Activated naive CD8-positive, alpha-beta T cell treated with anti-CD3 and anti-CD28 coated beads, Interleukin-2, amount 50 U/mL, for 16 hours (primary cell): ENCODE results near the gene FMNL3.
A peak's percentile ranks its signal among the peaks of the same experiment; 100 is the strongest.
"Not testable (repeated sequence)": the region's sequence is repeated elsewhere in the genome, so short reads cannot be mapped to it uniquely, and the experiment has no call there.

Source experiments
- DNase-seq: peaks from one replicate; pipeline ENCODE4 v3.0.0-alpha.2; 2020; ENCODE audit warnings: low read depth, low spot score

Gene FMNL3, protein sequence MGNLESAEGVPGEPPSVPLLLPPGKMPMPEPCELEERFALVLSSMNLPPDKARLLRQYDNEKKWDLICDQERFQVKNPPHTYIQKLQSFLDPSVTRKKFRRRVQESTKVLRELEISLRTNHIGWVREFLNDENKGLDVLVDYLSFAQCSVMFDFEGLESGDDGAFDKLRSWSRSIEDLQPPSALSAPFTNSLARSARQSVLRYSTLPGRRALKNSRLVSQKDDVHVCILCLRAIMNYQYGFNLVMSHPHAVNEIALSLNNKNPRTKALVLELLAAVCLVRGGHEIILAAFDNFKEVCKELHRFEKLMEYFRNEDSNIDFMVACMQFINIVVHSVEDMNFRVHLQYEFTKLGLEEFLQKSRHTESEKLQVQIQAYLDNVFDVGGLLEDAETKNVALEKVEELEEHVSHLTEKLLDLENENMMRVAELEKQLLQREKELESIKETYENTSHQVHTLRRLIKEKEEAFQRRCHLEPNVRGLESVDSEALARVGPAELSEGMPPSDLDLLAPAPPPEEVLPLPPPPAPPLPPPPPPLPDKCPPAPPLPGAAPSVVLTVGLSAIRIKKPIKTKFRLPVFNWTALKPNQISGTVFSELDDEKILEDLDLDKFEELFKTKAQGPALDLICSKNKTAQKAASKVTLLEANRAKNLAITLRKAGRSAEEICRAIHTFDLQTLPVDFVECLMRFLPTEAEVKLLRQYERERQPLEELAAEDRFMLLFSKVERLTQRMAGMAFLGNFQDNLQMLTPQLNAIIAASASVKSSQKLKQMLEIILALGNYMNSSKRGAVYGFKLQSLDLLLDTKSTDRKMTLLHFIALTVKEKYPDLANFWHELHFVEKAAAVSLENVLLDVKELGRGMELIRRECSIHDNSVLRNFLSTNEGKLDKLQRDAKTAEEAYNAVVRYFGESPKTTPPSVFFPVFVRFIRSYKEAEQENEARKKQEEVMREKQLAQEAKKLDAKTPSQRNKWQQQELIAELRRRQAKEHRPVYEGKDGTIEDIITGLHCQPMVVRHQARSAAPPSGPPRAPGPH

DNA sequence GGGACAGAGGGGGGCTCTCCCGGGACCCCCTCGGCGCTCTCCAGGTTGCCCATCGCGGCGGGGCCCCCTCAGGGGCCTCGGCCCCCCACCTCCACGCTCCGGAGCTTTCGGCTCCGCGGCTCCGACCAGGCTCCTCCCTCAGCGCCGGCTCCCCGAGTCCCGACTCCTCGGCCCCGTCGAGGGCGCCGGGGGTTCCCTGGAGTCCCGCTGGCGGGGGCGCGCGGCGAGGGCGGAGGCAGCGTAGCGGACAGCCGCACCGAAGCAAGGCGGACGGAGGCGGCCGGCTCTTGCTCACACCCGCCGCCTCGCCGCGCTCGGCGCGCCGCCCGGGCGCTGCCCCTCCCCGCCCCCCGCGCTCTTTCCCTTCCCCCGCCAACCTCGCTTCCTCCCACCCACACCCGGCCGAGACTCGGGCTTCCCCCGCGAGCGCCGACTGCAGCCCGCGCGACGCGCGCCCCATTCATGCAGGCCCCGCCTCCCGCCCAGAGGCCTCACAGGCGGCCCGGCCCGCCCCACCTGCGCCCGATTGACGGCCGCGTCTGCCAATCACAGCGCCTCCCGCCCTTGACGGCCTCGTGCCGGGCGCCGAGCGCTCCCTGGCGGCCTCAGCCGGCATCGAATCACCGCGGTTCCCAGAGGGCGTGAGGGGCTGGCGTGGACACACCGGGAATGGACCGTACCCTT is at the start of gene FMNL3:
Gene FMNL3 (minus strand): TSS at position 278 of the 684 bp plus-strand sequence. CDS start 225 bp downstream, at position 53.
- peak; percentile 97 for DNase-seq

DNA sequence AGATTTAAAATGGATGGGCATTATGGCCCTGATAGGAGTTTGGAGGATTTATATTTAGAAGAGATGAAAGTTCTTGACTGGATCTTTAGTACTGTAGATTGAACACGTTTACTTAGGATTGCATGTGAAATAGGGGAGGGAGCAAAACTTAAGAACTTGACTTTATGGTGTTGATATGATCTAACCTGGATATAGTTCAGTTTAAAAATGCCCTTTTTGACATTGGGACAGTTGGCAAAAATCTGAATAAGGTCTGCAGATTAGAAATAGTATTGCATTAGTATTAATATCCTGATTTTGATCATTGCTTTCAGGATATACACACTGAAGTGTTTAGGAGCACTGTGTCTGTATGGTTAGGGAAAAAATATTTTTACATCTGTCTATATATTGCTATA is 43.8 kb upstream of the FMNL3 start:
- no peak for DNase-seq

GRCh38 chr12:49750027-49750995 is 43.1 kb upstream of the FMNL3 start:
- DNase-seq, result no peak

GRCh38 chr12:49748800-49749199 is 41.6 kb upstream of the FMNL3 start:
- no peak for DNase-seq

DNA sequence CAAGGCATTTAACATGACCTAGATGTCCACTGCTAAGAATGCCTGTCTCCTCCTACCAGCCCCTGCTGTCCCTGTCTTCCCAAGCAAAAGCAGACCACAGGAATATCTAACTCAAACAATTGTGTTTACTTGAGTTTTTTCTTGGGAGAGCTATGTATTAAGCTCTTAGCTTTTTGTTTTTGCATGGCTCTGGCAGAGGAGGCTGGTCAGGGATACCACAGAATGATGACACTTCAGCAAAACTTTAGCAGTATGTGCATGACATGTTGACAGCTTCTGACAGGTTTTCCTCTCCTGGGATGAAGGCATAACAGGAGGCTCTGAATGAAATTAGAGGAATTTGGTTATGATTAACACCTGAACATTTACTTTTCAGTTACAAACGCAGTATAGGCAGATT is 41.1 kb upstream of the FMNL3 start:
- no peak for DNase-seq

GRCh38 chr12:49744363-49744885 is 37.2 kb upstream of the FMNL3 start:
- no peak for DNase-seq

DNA sequence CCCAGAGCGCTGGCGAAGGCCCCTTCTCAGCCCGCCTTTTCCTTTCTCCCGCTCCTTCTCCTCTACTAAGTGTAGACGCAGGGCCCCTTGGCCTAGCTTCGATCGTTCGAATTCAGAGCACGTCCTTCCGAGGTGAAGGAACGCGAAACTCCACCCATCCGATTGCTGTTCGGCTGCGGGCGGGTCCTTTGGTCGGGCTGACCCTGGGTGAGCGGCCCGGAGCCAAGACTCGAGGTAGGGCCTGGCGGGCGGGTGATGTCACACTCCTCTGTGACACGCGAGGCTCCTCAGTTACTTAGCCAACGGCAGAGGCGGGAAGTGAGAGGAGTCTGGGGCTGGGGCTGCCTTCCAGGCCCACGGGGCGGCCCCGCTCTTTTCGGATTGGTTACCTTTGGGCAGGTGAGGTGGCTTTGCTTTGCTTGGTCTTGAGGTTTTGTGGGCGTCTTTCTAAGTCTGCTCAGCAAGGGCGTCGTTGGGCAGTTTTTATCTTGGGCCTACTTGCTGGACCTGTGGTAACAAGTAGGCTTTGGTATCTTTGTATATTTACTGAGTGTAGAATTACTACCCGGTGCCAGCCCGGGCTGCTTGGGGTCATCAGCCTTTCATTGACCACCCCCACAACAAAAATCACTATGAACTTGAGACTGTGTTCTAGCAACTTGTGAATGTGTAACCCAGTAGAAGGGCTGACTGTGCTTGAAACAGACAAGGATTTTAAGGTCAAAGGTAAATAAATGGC is 34.8 kb upstream of the FMNL3 start:
- peak; percentile 70 for DNase-seq

- peak; percentile 97 for DNase-seq
Measured at GRCh38 chr12:49740930-49741881, 34.0 kb upstream of the FMNL3 start, which contains the start of gene TMBIM6. Gene TMBIM6, plus strand, starts transcription at chr12:49741557. Its CDS starts 10,937 bp downstream, at chr12:49752494.

DNA sequence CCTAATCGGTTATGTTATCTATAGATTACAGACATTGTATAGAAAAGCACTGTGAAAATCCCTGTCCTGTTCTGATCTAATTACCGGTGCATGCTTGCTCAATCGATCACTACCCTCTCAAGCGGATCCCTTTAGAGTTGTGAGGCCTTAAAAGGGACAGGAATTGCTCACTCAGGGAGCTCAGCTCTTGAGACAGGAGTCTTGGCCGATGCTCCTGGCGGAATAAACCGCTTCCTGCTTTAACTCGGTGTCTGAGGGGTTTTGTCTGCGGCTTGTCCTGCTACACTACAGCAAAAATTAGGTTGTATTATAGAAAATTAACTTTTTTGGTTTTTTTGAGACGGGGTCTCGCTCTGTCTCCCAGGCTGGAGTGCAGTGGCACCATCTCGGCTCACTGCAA is 33.1 kb upstream of the FMNL3 start:
- not testable (repeated sequence) for DNase-seq

DNA sequence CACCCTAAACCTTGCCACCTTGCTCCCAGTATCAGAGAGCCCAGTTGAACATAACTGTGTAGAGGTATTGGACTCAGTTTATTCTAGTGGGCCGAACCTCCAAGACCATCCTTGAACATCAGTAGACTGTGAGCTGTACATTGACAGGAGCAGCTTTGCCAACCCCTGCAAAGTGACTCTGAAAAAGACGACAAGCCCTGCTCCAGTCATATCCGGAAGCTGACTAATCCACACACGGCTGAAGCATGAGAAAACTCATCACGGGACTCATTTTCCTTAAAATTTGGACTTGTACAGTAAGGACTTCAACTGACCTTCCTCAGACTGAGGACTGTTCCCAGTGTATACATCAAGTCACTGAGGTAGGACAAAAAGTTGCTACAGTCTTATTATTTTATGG is 31.5 kb upstream of the FMNL3 start:
- not testable (repeated sequence) for DNase-seq

DNA sequence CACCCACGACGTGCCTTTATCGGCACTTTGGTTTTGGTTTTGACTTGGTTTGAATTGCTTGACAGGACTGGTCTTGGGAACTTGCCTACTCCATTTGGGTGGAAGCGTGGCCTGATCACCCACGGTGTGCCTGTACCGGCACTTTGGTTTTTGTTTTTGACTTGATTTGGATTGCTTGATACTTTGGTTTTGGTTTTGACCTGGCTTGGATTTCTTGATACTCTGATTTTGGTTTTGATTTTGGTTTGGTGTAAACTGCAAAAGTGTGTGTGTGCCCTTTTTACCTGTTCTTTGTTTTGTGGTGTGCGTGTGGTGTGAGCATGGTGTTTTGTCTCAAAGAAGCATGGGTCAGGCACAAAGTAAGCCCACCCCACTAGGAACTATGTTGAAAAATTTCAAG is 27.7 kb upstream of the FMNL3 start:
- DNase-seq, result not testable (repeated sequence)

GRCh38 chr12:49733219-49734017 is 26.2 kb upstream of the FMNL3 start:
- DNase-seq, result no peak

DNA sequence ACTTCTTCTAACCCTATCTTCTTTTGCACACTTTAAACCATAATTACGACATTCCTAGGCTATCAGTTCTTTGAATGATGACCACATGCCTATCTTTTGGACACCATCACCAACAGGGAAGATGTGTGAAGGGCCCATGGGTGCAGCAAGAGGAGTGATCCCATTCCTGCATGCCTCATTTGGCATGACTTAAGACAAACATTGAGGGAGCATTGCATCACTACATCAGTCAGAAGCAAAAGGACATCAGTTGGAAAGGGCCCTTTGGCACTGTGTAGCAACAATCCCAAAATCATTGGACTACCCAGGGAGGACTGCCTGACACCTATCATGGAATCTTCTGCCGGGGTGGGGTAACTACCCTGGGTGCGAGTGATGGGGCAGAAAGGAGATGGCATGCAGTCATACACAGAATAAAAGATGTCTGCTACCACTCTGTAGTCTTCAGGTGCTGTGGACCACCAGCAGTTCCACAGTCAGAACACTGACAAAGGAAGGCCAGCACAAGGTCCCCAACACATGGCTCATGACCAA is 23.4 kb upstream of the FMNL3 start:
- no peak for DNase-seq

DNA sequence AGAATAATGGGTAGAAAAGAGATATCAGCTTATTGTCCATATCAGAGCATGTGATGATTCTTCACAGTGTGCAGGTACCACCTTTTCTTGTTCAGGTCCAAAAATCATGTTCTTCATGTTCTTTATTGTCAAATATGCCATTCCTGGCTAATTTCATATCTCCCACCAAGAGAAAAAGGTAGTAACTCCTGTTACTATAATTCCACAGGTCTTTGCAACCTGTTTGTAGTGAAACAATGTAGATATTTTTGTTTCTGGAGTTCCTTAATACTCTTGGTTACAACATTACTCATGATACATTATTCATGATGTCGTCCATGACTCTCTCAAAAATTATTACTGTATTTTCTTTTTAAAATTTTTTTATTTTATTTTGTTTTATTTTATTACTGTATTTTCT is 22.8 kb upstream of the FMNL3 start:
- no peak for DNase-seq

DNA sequence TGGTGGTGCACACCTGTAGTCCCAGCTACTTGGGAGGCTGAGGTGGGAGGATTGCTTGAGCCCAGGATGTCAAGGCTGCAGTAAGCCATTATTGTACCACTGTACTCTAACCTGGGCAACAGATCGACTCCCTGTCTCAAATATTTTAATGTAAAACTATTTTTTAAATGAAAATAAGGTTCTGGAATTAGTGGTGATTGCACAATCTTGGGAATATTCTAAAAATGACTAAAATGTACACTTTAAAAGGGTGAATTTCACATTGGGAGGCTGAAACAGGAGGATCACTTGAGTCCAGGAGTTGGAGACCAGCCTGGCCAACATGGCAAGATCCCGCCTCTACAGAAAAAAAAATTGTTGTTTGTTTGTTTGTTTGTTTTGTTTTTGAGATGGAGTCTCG is 21.2 kb upstream of the FMNL3 start:
- DNase-seq, result no peak

DNA sequence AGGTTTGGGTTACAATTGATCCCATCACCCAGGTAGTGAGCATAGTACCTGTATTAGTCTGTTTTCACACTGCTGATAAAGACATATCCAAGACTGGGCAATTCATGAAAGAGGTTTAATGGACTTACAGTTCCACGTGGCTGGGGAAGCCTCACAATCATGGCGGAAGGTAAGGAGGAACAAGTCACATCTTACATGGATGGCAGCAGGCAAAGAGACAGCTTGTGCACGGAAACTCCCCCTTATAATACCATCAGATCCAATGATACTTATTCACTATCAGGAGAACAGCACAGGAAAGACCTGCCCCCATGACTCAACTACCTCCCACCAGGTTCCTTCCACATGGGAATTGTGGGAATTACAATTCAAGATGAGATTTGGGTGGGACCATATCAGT is 14.2 kb upstream of the FMNL3 start:
- DNase-seq, result not testable (repeated sequence)

- DNase-seq, result no peak
Measured at GRCh38 chr12:49720214-49720613, 13.0 kb upstream of the FMNL3 start.
